ENCODE results near the gene ERP27. TPM values are rescaled to one million over a fixed set of nuclear protein-coding genes. Genes with fewer than 3 reads are reported as not detected.

The ERP27 gene
- total RNA-seq: 0.13 TPM
- polyA plus RNA-seq (ENCODE audit: insufficient read depth in 1 of 8, insufficient read length in 8 of 8, low replicate concordance in 1 of 8): 1 to 10 TPM in 1 of 8 donors, under 1 TPM in 7; 0.09 to 1.2 (median 0.50) TPM
- long read RNA-seq, donor 1: 0 reads
- long read RNA-seq, donor 2: 0 reads
- long read RNA-seq, donor 3: 0 reads
- long read RNA-seq, donor 4: 0 reads
- long read RNA-seq, donor 5: 0 reads
- long read RNA-seq, donor 6: 0 reads
- long read RNA-seq, donor 7: 0 reads
- long read RNA-seq, donor 8: 0 reads
- long read RNA-seq, donor 9: 0 reads
- long read RNA-seq, donor 10: 0 reads
- long read RNA-seq, donor 11: 0 reads

GRCh38 chr12:14938301-14938700 lies at the start of gene ERP27:
Gene ERP27 (minus strand): TSS chr12:14938537. CDS start chr12:14938508, 29 bp downstream.
- H3K9me3 ChIP-seq (replicated peaks; ENCODE audit: control insufficient read depth, low read depth, low read length): no peaks in the 10 kb centered on the region
- no peak for DNase-seq
- no CpG with 5 or more reads among the region's 3 CpGs for WGBS (ENCODE audit: insufficient coverage)
- no peaks in the 10 kb centered on the region for H3K27me3 ChIP-seq (ENCODE audit: control insufficient read depth, insufficient read depth, low read length)
- no peaks in the 10 kb centered on the region for H3K4me1 ChIP-seq (ENCODE audit: control insufficient read depth, insufficient read depth, low read length)
- H3K4me3 ChIP-seq (ENCODE audit: low read length): no peak within 1 kb of the TSS
- H3K36me3 ChIP-seq (ENCODE audit: control insufficient read depth, insufficient read depth, low read length): no peaks in the 10 kb centered on the region
- no peak within 1 kb of the TSS for H3K27ac ChIP-seq (ENCODE audit: low read length)

GRCh38 chr12:14988035-14988434 lies 49.7 kb upstream of the ERP27 start:
- no peak overlapping the region for H3K27ac ChIP-seq (ENCODE audit: low read length)
- no peak for DNase-seq
- no peaks in the 10 kb centered on the region for H3K27me3 ChIP-seq (ENCODE audit: control insufficient read depth, insufficient read depth, low read length)
- no peak overlapping the region for H3K4me3 ChIP-seq (ENCODE audit: low read length)
- no peaks in the 10 kb centered on the region for H3K9me3 ChIP-seq (replicated peaks; ENCODE audit: control insufficient read depth, low read depth, low read length)
- H3K36me3 ChIP-seq (ENCODE audit: control insufficient read depth, insufficient read depth, low read length): no peaks in the 10 kb centered on the region
- WGBS (ENCODE audit: insufficient coverage): no CpG with 5 or more reads among the region's 3 CpGs
- no peaks in the 10 kb centered on the region for H3K4me1 ChIP-seq (ENCODE audit: control insufficient read depth, insufficient read depth, low read length)

DNA sequence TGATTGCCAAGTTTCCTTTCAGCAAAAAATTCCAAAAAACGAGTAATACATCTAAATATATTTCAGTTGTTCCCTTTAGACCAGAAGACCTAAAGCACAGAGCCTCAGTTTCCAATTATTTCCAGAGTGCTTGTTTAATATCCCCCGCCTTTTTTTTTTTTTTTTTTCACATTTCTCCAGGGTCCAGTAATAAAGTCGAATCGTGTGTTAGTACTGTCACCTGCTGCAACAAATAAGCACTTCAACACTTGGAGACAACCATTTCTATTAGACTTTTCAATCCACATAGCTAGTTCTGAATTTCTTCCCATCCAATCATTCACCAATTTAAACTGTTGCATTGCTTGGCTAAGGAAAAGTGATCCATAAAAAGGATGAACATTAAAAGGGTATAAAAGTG lies 48.1 kb upstream of the ERP27 start:
- Histone ChIP-seq H3K27me3 (ENCODE audit: control insufficient read depth, insufficient read depth, low read length) (no peaks in the 10 kb centered on the region), H3K27ac (ENCODE audit: low read length) (no peak overlapping the region), H3K9me3 (replicated peaks; ENCODE audit: control insufficient read depth, low read depth, low read length) (no peaks in the 10 kb centered on the region), H3K4me3 (ENCODE audit: low read length) (no peak overlapping the region), H3K4me1 (ENCODE audit: control insufficient read depth, insufficient read depth, low read length) (no peaks in the 10 kb centered on the region), H3K36me3 (ENCODE audit: control insufficient read depth, insufficient read depth, low read length) (no peaks in the 10 kb centered on the region)
- peak; percentile 38 for DNase-seq
- 52% methylated on average over 2 of the region's 4 CpGs for WGBS (ENCODE audit: insufficient coverage)

- no peaks in the 10 kb centered on the region for H3K4me1 ChIP-seq (ENCODE audit: control insufficient read depth, insufficient read depth, low read length)
- H3K36me3 ChIP-seq (ENCODE audit: control insufficient read depth, insufficient read depth, low read length): no peaks in the 10 kb centered on the region
- DNase-seq: peak; percentile 77
- no CpG with 5 or more reads among the region's 1 CpG for WGBS (ENCODE audit: insufficient coverage)
- no peaks in the 10 kb centered on the region for H3K9me3 ChIP-seq (replicated peaks; ENCODE audit: control insufficient read depth, low read depth, low read length)
- no peak overlapping the region for H3K27ac ChIP-seq (ENCODE audit: low read length)
- no peaks in the 10 kb centered on the region for H3K27me3 ChIP-seq (ENCODE audit: control insufficient read depth, insufficient read depth, low read length)
- H3K4me3 ChIP-seq (ENCODE audit: low read length): no peak overlapping the region
These were observed 46.5 kb upstream of the ERP27 start for GRCh38 chr12:14984766-14985285.

DNA sequence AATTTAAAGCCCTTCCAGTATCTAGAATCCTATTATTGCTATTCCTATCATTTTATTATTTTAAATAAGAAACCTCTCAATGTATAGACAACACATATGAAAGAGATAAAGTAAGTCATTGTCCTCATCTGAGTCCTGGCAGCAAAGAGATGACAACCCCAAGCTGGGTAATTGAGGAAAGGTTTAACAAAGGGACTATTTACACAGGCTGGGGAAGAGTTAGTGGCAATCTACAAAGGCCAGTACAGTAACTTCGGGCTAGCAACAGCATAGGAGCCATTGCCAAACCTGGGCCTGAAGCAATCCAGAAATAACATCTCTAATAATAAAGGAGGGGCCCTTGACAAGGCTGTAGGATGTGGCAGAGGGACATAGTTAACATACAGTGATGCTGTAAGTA lies 45.7 kb upstream of the ERP27 start:
- no peaks in the 10 kb centered on the region for H3K9me3 ChIP-seq (replicated peaks; ENCODE audit: control insufficient read depth, low read depth, low read length)
- H3K27me3 ChIP-seq (ENCODE audit: control insufficient read depth, insufficient read depth, low read length): no peaks in the 10 kb centered on the region
- no peak for DNase-seq
- no peaks in the 10 kb centered on the region for H3K4me1 ChIP-seq (ENCODE audit: control insufficient read depth, insufficient read depth, low read length)
- no CpG with 5 or more reads among the region's 1 CpG for WGBS (ENCODE audit: insufficient coverage)
- no peak overlapping the region for H3K4me3 ChIP-seq (ENCODE audit: low read length)
- no peaks in the 10 kb centered on the region for H3K36me3 ChIP-seq (ENCODE audit: control insufficient read depth, insufficient read depth, low read length)
- H3K27ac ChIP-seq (ENCODE audit: low read length): no peak overlapping the region

DNA sequence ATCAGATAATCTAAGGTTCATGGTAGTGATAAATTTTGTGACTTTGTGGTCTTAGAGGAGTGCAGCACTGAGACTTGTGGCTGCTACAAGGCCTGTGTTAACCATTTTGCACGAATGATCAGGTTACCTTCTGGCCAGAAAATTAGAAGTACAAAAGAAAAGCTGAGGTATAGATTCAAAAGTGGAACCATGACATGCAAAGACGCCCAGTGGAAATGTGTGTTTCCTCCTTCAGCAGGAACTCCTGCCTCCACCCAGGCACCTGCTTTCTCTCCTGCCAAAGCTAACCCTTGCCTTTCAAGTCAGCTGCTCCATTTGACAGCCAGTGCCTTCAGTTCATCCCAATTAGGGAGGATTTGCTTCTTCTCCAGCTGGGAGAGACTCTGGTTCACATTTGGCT lies 44.7 kb upstream of the ERP27 start:
- no peak overlapping the region for H3K4me3 ChIP-seq (ENCODE audit: low read length)
- H3K36me3 ChIP-seq (ENCODE audit: control insufficient read depth, insufficient read depth, low read length): no peaks in the 10 kb centered on the region
- no peaks in the 10 kb centered on the region for H3K9me3 ChIP-seq (replicated peaks; ENCODE audit: control insufficient read depth, low read depth, low read length)
- DNase-seq: no peak
- no peaks in the 10 kb centered on the region for H3K4me1 ChIP-seq (ENCODE audit: control insufficient read depth, insufficient read depth, low read length)
- no CpG with 5 or more reads among the region's 2 CpGs for WGBS (ENCODE audit: insufficient coverage)
- H3K27ac ChIP-seq (ENCODE audit: low read length): no peak overlapping the region
- no peaks in the 10 kb centered on the region for H3K27me3 ChIP-seq (ENCODE audit: control insufficient read depth, insufficient read depth, low read length)

DNA sequence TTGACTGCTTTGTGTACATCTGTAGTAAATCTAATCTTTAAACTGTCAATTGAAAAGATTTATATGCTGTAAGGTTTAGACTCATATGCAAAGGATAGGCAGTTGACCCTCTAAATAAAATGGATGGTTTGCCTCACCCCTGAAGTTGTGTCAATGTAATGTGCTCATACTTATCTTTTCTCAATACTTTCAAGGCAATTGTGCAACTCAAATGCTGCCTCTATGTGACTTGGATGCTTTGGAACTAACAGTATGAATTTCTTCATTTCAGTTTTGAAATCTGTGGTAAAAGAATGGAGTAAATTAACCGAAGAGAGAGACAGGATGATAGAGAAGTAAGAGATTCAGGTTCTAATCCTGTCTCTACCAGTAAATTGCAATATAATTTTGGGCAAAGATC lies 44.2 kb upstream of the ERP27 start:
- H3K9me3 ChIP-seq (replicated peaks; ENCODE audit: control insufficient read depth, low read depth, low read length): no peaks in the 10 kb centered on the region
- no peaks in the 10 kb centered on the region for H3K4me1 ChIP-seq (ENCODE audit: control insufficient read depth, insufficient read depth, low read length)
- H3K27ac ChIP-seq (ENCODE audit: low read length): no peak overlapping the region
- no peak overlapping the region for H3K4me3 ChIP-seq (ENCODE audit: low read length)
- DNase-seq: no peak
- no CpG with 5 or more reads among the region's 1 CpG for WGBS (ENCODE audit: insufficient coverage)
- H3K27me3 ChIP-seq (ENCODE audit: control insufficient read depth, insufficient read depth, low read length): no peaks in the 10 kb centered on the region
- no peaks in the 10 kb centered on the region for H3K36me3 ChIP-seq (ENCODE audit: control insufficient read depth, insufficient read depth, low read length)

GRCh38 chr12:14981049-14981448 lies 42.7 kb upstream of the ERP27 start:
- H3K36me3 ChIP-seq (ENCODE audit: control insufficient read depth, insufficient read depth, low read length): no peaks in the 10 kb centered on the region
- no CpG with 5 or more reads among the region's 2 CpGs for WGBS (ENCODE audit: insufficient coverage)
- no peak for DNase-seq
- no peak overlapping the region for H3K27ac ChIP-seq (ENCODE audit: low read length)
- no peaks in the 10 kb centered on the region for H3K27me3 ChIP-seq (ENCODE audit: control insufficient read depth, insufficient read depth, low read length)
- H3K4me1 ChIP-seq (ENCODE audit: control insufficient read depth, insufficient read depth, low read length): no peaks in the 10 kb centered on the region
- no peak overlapping the region for H3K4me3 ChIP-seq (ENCODE audit: low read length)
- H3K9me3 ChIP-seq (replicated peaks; ENCODE audit: control insufficient read depth, low read depth, low read length): no peaks in the 10 kb centered on the region

DNA sequence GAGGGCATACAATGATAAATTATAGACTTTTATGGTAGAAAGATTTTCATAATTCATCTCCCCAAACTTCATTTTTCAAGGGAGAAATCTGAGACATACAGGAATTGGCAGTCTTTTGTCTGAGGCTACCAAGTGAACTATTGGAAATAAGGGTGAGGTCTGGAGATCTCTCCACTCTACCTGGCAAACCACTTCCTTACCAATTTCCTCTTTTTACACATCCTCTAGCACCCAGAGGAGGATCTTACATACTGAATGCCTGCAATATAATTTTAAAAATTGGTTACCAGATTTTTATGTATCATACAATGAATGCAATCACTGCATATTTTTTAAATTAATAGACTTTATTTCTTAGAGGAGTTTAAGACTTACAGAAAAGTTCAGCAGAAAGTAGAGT lies 41.1 kb upstream of the ERP27 start:
- no peaks in the 10 kb centered on the region for H3K4me1 ChIP-seq (ENCODE audit: control insufficient read depth, insufficient read depth, low read length)
- no peaks in the 10 kb centered on the region for H3K36me3 ChIP-seq (ENCODE audit: control insufficient read depth, insufficient read depth, low read length)

DNA sequence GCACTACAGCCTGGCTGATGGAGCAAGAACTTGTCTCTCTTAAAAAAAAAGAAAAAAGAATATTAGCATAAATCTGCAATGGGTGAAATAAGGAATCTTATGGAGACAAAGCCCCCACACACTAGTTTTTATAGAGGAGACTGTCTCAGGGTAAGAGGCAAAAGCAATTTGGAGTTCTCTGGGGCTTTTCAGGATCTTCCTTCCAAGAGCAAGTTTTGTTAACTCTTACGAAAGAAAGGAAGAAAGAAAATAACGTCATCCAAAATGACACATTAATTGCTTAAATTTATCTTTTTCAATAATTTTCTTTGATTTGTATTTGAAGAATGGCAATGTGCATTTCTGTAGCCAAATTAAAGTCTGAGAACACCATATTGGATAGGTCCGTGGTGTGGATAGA lies 38.3 kb upstream of the ERP27 start:
- Histone ChIP-seq H3K27me3 (ENCODE audit: control insufficient read depth, insufficient read depth, low read length) (no peaks in the 10 kb centered on the region), H3K27ac (ENCODE audit: low read length) (no peak overlapping the region), H3K36me3 (ENCODE audit: control insufficient read depth, insufficient read depth, low read length) (no peaks in the 10 kb centered on the region), H3K9me3 (replicated peaks; ENCODE audit: control insufficient read depth, low read depth, low read length) (no peaks in the 10 kb centered on the region), H3K4me3 (ENCODE audit: low read length) (no peak overlapping the region), H3K4me1 (ENCODE audit: control insufficient read depth, insufficient read depth, low read length) (no peaks in the 10 kb centered on the region)
- DNase-seq: no peak
- WGBS (ENCODE audit: insufficient coverage): 83% methylated on average over 1 of the region's 3 CpGs

More for the DNA sequence above, 41.1 kb upstream of the ERP27 start:
- Histone ChIP-seq H3K27ac (ENCODE audit: low read length) (no peak overlapping the region), H3K4me3 (ENCODE audit: low read length) (no peak overlapping the region), H3K27me3 (ENCODE audit: control insufficient read depth, insufficient read depth, low read length) (no peaks in the 10 kb centered on the region), H3K9me3 (replicated peaks; ENCODE audit: control insufficient read depth, low read depth, low read length) (no peaks in the 10 kb centered on the region)
- DNase-seq: no peak

DNA sequence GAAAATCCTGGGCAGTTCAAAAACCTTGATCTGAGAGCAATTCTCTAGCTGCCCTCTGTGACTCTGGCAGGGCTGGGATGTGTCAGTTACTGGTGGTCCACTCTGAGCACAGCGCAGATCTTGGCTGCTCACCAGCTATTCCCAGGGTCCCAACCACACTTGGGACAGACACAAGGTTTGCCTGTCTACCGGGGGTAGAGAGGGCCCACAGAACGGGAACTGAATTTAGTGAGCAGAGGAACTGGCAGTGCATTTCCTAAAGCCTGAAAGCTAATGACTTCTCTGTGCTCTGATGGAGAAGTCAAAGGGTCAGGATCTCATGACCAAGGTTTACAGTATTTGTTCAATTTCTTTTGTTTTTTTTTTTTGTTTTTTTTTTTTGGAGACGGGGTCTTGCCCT lies 37.1 kb upstream of the ERP27 start:
- no peak overlapping the region for H3K27ac ChIP-seq (ENCODE audit: low read length)

More for the DNA sequence above, 37.1 kb upstream of the ERP27 start:
- Histone ChIP-seq H3K36me3 (ENCODE audit: control insufficient read depth, insufficient read depth, low read length) (no peaks in the 10 kb centered on the region), H3K9me3 (replicated peaks; ENCODE audit: control insufficient read depth, low read depth, low read length) (no peaks in the 10 kb centered on the region), H3K27me3 (ENCODE audit: control insufficient read depth, insufficient read depth, low read length) (no peaks in the 10 kb centered on the region), H3K4me3 (ENCODE audit: low read length) (no peak overlapping the region), H3K4me1 (ENCODE audit: control insufficient read depth, insufficient read depth, low read length) (no peaks in the 10 kb centered on the region)
- WGBS (ENCODE audit: insufficient coverage): 84% methylated on average over 3 of the region's 4 CpGs
- no peak for DNase-seq

Data from muscle of leg (tissue), 16 donors.